Activated naive CD4-positive, alpha-beta T cell (primary cell): ENCODE results near the gene SENP8.
A peak's percentile ranks its signal among the peaks of the same experiment; 100 is the strongest.
"Not testable (repeated sequence)": the region's sequence is repeated elsewhere in the genome, so short reads cannot be mapped to it uniquely, and the experiment has no call there.

Source experiments
- DNase-seq, 4 experiments: peaks; one replicate each; lab custom pipeline; 2025; lab: John Stamatoyannopoulos, UW

Gene SENP8

GRCh38 chr15:72118017-72118978 lies at the start of gene SENP8, which contains the start of gene MYO9A:
Gene SENP8, plus strand, starts transcription at chr15:72118403. Its CDS starts 21,221 bp downstream, at chr15:72139624.
Gene MYO9A, minus strand, starts transcription at chr15:72118150. Its CDS starts 71,587 bp downstream, at chr15:72046563.
- DNase-seq = peak; percentile 97 to 98 (median 98)

DNA sequence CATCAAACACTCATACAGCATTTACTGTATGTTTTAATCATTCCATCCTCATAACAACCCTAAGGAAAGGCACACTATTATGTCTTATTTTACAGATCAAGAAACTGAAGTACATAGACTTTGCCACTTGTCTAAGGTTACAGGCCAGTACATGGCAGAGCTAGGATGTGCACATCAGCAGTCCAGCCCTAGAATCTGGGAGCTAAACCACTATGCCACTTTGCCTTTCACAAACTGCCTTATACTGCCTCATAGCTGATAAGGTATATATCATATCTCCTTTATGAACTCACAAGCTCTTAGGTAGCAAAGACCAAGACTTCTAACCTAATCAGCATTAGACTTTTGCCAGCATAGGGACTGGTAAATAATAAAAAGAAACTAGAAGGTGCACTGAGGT lies 49.3 kb upstream of the SENP8 start:
- DNase-seq = no peak

GRCh38 chr15:72070817-72071447 lies 47.3 kb upstream of the SENP8 start:
- DNase-seq = no peak

GRCh38 chr15:72071448-72071825 lies 46.8 kb upstream of the SENP8 start:
- not testable (repeated sequence) for DNase-seq

- no peak for DNase-seq
Observed at GRCh38 chr15:72074335-72075060, 43.7 kb upstream of the SENP8 start.

- no peak for DNase-seq
Observed at GRCh38 chr15:72077950-72078349, 40.3 kb upstream of the SENP8 start.

- DNase-seq = no peak
Observed at GRCh38 chr15:72078887-72079286, 39.3 kb upstream of the SENP8 start.

GRCh38 chr15:72082176-72082575 lies 36.0 kb upstream of the SENP8 start:
- DNase-seq = no peak

- DNase-seq = no peak
Observed at GRCh38 chr15:72086010-72086697, 32.0 kb upstream of the SENP8 start.

- no peak for DNase-seq
Observed at GRCh38 chr15:72086920-72087648, 31.1 kb upstream of the SENP8 start.

DNA sequence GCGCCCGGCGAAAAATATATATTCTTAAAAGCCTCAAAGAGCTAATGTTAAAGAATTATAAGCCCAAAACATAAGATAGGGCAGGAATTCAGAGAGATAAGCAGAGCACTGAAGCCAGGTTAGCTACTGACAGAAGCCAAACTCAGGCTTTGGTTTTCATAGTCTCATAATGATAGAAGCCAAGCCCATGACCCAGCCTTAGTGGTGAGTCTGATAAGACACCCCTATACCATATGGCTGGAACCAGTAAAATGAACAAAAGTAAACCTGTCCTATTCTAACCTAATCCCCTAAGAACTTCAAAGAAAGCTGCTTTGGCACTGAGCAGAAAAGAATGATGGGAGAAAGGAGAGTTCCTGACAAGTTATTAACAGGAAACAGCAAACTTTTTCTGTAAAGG lies 26.2 kb upstream of the SENP8 start:
- DNase-seq = no peak

GRCh38 chr15:72092691-72093090 lies 25.5 kb upstream of the SENP8 start:
- DNase-seq = no peak

- DNase-seq = no peak
Observed at GRCh38 chr15:72096796-72097195, 21.4 kb upstream of the SENP8 start.

- no peak for DNase-seq
Observed at GRCh38 chr15:72098040-72098439, 20.2 kb upstream of the SENP8 start.

DNA sequence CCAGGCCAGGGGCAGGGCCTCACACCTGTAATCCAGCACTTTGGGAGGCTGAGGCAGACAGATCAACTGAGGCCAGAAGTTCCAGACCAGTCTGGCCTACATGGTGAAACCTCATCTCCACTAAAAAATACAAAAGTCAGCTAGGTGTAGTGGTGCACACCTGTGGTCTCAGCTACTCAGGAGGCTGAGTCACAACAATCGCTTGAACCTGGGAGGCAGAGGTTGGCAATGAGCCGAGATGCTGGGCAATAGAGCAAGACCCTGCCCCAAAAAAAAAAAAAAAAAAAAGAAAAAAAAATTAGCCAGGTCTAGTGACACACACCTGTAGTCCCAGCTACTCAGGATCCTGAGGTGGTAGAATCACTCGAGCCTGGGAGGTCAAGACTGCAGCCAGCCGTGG lies 19.0 kb upstream of the SENP8 start:
- DNase-seq = no peak

GRCh38 chr15:72100551-72100950 lies 17.7 kb upstream of the SENP8 start:
- DNase-seq = not testable (repeated sequence)

- no peak for DNase-seq
Observed at GRCh38 chr15:72105111-72105510, 13.1 kb upstream of the SENP8 start.

GRCh38 chr15:72106068-72106467 lies 12.1 kb upstream of the SENP8 start:
- no peak for DNase-seq

DNA sequence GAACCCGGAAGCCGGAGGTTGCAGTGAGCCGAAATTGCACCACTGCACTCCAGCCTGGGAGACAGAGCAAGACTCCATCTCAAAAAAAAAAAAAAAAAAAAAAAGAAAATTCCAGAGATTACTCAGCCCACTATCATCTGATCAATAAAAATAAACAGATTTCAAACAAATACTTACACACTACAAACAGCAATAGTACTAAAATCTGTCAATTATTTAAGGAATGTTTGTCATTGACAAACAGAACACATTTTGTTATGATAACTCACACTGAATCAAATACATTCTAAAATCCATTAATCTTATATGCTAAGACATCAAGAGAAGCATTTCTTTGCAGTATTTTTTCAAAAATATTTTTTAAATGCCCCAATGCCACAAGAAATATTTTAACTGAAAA lies 7.8 kb upstream of the SENP8 start:
- DNase-seq = no peak

GRCh38 chr15:72112116-72112515 lies 6.1 kb upstream of the SENP8 start:
- no peak for DNase-seq

DNA sequence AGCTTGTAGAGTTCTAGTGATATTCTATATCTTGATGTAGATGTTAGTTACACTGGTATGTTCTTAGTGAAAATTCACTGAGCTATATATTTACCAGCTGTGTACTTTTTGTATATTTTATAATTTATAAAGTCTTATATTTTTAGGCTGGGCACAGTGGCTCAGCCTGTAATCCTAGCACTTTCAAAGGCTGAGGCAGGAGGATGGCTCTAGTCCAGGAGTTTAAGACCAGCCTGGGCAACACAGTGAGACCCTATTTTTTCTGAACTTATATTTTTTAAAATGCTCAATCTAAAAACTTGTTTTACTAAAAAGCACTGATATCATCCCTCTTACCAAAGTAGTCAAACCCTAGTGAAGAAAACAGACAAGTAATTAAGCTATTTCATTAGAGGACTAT lies 5.4 kb upstream of the SENP8 start:
- no peak for DNase-seq
